Astrocyte (in vitro differentiated cells and primary cell): ENCODE results near the gene VWCE. TPM values are rescaled to one million over a fixed set of nuclear protein-coding genes. Genes with fewer than 3 reads are reported as not detected.
"Not testable (repeated sequence)": the region's sequence is repeated elsewhere in the genome, so short reads cannot be mapped to it uniquely, and the experiment has no call there.

Source experiments
- DNase-seq: peaks from one replicate; pipeline ENCODE4 v3.0.0-alpha.2; 2010; ENCODE audit warnings: low read depth
- FAIRE-seq: peaks from 2 replicates; lab custom pipeline; 2011; peaks lifted over from hg19 to GRCh38; lab: Jason Lieb, UNC
- H2AFZ ChIP-seq: 2 replicates; pipeline ENCODE4 v1.6.0; 2012; ENCODE audit warnings: low read depth, low read length, inconsistent platforms
- H3K27ac ChIP-seq: 2 replicates; pipeline ENCODE4 v1.5.1; 2011; ENCODE audit warnings: low read depth, low read length, inconsistent platforms
- H3K27me3 ChIP-seq: 2 replicates; pipeline ENCODE4 v1.6.0; 2011; ENCODE audit warnings: low read length, inconsistent platforms; ENCODE audit not compliant: insufficient read depth
- H3K36me3 ChIP-seq: 2 replicates; pipeline ENCODE4 v1.5.1; 2011; ENCODE audit warnings: low read length, inconsistent platforms; ENCODE audit not compliant: insufficient read depth
- H3K4me1 ChIP-seq: 2 replicates; pipeline ENCODE4 v1.5.1; 2011; ENCODE audit warnings: low read length, inconsistent platforms; ENCODE audit not compliant: insufficient read depth
- H3K4me2 ChIP-seq: 2 replicates; pipeline ENCODE4 v1.6.0; 2012; ENCODE audit warnings: low read length, inconsistent platforms
- H3K4me3 ChIP-seq: 2 replicates; pipeline ENCODE4 v1.5.1; 2011; ENCODE audit warnings: low read depth, mild to moderate bottlenecking, low read length, inconsistent platforms; ENCODE audit not compliant: insufficient read depth
- H3K79me2 ChIP-seq: 2 replicates; pipeline ENCODE4 v1.6.0; 2012; ENCODE audit warnings: mild to moderate bottlenecking, low read length, inconsistent platforms; ENCODE audit not compliant: insufficient read depth
- H3K9ac ChIP-seq: 2 replicates; pipeline ENCODE4 v1.6.0; 2012; ENCODE audit warnings: mild to moderate bottlenecking, low read length, inconsistent platforms
- H3K9me3 ChIP-seq: 2 replicates; pipeline ENCODE4 v1.5.1; 2012; ENCODE audit warnings: low read depth, mild to moderate bottlenecking, low read length, inconsistent platforms; ENCODE audit not compliant: insufficient read depth
- H4K20me1 ChIP-seq: 2 replicates; pipeline ENCODE4 v1.6.0; 2012; ENCODE audit warnings: low read length, inconsistent platforms; ENCODE audit not compliant: insufficient read depth
- H3K27ac Mint-ChIP-seq: one replicate; pipeline ENCODE4 v1.8.0; 2021; ENCODE audit warnings: mild to moderate bottlenecking, mixed read lengths; ENCODE audit not compliant: unreplicated experiment
- H3K27me3 Mint-ChIP-seq: one replicate; pipeline ENCODE4 v1.8.0; 2021; ENCODE audit warnings: low read depth, mixed read lengths; ENCODE audit not compliant: unreplicated experiment
- H3K36me3 Mint-ChIP-seq: one replicate; pipeline ENCODE4 v1.8.0; 2021; ENCODE audit warnings: low read depth, mixed read lengths; ENCODE audit not compliant: unreplicated experiment
- H3K4me1 Mint-ChIP-seq: one replicate; pipeline ENCODE4 v1.8.0; 2021; ENCODE audit warnings: low read depth, mixed read lengths; ENCODE audit not compliant: unreplicated experiment
- H3K4me3 Mint-ChIP-seq: one replicate; pipeline ENCODE4 v1.8.0; 2021; ENCODE audit warnings: mild to moderate bottlenecking, moderate library complexity, mixed read lengths; ENCODE audit not compliant: unreplicated experiment
- H3K9me3 Mint-ChIP-seq: one replicate; pipeline ENCODE4 v1.8.0; 2021; ENCODE audit warnings: mild to moderate bottlenecking, mixed read lengths; ENCODE audit not compliant: unreplicated experiment
- total RNA-seq: library from RNA; stranded (reverse); gene quantifications from 2 replicates; pipeline ENCODE4 v1.2.1, GENCODE V29; 2021

The VWCE gene
- total RNA-seq, 1 donor from 2014 or later = 17.7 TPM

- not testable (repeated sequence) for H3K79me2 ChIP-seq, H3K36me3 Mint-ChIP-seq, H3K4me3 Mint-ChIP-seq, H3K9me3 ChIP-seq, H2AFZ ChIP-seq, H3K9ac ChIP-seq, H3K27me3 ChIP-seq, H3K27ac ChIP-seq, H3K9me3 Mint-ChIP-seq, H3K27me3 Mint-ChIP-seq, H3K4me1 ChIP-seq, H3K4me1 Mint-ChIP-seq, H3K27ac Mint-ChIP-seq, FAIRE-seq, H3K36me3 ChIP-seq, H3K4me2 ChIP-seq, H4K20me1 ChIP-seq, H3K4me3 ChIP-seq, DNase-seq
Measured at GRCh38 chr11:61219016-61219415, 76.1 kb downstream of the VWCE start.

- H3K4me1 ChIP-seq, H3K36me3 Mint-ChIP-seq, H3K27ac Mint-ChIP-seq, H3K36me3 ChIP-seq, H2AFZ ChIP-seq, DNase-seq, H3K4me1 Mint-ChIP-seq, H3K9me3 Mint-ChIP-seq, H3K4me2 ChIP-seq, H3K27me3 ChIP-seq, H3K9ac ChIP-seq, H3K27me3 Mint-ChIP-seq, H3K27ac ChIP-seq, H3K9me3 ChIP-seq, H3K4me3 ChIP-seq, H4K20me1 ChIP-seq, FAIRE-seq, H3K79me2 ChIP-seq, H3K4me3 Mint-ChIP-seq: not testable (repeated sequence)
Measured at GRCh38 chr11:61218306-61218705, 76.8 kb downstream of the VWCE start.

DNA sequence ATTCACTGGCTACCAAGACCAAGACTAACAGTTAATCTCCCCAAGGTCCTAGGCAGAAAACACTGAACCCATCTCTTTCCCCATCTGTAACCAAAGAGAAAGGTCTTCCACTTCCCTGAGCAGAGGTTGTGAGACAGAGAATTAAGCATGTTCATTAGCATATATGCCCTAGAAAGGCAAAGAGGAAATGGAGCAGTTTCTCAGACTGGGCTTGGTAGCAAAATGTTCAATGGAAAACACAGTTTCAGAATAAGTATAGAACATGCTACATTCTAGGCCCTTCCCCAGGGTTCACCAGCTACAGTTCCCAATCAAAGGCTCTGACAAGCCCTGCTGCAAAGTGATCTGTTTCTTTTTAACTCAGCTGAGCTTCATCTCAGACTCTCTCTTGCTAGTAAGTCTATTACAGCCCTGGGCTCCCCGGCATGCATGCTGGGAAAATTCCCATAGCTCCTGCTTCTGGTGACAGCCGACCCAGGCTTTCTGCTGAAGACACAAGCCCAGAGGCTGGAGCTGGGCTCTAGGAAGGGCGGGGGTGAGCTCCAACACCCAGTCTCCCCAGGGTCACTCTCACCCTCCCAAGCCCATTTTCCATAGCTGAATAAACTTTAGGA lies 81.3 kb downstream of the VWCE start:
- H2AFZ ChIP-seq, H3K27me3 ChIP-seq, DNase-seq, H3K4me3 ChIP-seq, H3K79me2 ChIP-seq, H3K36me3 ChIP-seq, H3K27me3 Mint-ChIP-seq, H3K9ac ChIP-seq, H3K4me3 Mint-ChIP-seq, H3K4me1 Mint-ChIP-seq, FAIRE-seq, H4K20me1 ChIP-seq, H3K9me3 Mint-ChIP-seq, H3K4me1 ChIP-seq, H3K36me3 Mint-ChIP-seq, H3K9me3 ChIP-seq, H3K27ac ChIP-seq, H3K27ac Mint-ChIP-seq, H3K4me2 ChIP-seq: not testable (repeated sequence)

DNA sequence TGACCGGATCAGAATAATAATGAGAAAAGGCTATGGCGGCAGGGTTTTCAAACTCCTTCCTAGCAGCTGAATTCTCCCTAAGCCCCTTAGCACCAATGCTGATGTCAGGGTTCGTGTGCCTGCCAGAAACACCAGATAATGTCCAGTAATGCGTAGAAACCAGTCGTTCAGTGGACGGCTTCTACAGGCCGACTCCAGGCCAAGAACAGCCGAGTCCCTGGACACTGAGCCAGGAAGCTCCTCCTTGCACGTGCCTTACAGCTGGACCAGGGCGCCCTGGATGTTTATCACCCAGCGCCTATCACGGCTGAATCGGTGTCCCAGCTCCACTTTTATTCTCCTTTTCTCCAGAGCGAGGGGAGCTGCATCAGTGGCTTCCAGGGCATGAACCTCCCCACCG lies 82.9 kb downstream of the VWCE start:
- H2AFZ ChIP-seq, H3K4me3 ChIP-seq, H3K27me3 Mint-ChIP-seq, H3K9ac ChIP-seq, DNase-seq, H3K4me2 ChIP-seq, H3K9me3 ChIP-seq, H3K4me1 ChIP-seq, H3K4me1 Mint-ChIP-seq, H3K36me3 ChIP-seq, H3K9me3 Mint-ChIP-seq, H3K27ac Mint-ChIP-seq, H3K27me3 ChIP-seq, FAIRE-seq, H3K4me3 Mint-ChIP-seq, H3K36me3 Mint-ChIP-seq, H3K79me2 ChIP-seq, H3K27ac ChIP-seq, H4K20me1 ChIP-seq: not testable (repeated sequence)

- H3K36me3 Mint-ChIP-seq, H3K79me2 ChIP-seq, H3K27ac Mint-ChIP-seq, H4K20me1 ChIP-seq, H3K36me3 ChIP-seq, H3K27ac ChIP-seq, H3K4me1 Mint-ChIP-seq, H3K27me3 ChIP-seq, H3K4me3 Mint-ChIP-seq, H3K27me3 Mint-ChIP-seq, H2AFZ ChIP-seq, H3K9ac ChIP-seq, FAIRE-seq, H3K4me1 ChIP-seq, H3K9me3 Mint-ChIP-seq, H3K4me3 ChIP-seq, DNase-seq, H3K4me2 ChIP-seq, H3K9me3 ChIP-seq: not testable (repeated sequence)
Measured at GRCh38 chr11:61211327-61211952, 83.7 kb downstream of the VWCE start.

DNA sequence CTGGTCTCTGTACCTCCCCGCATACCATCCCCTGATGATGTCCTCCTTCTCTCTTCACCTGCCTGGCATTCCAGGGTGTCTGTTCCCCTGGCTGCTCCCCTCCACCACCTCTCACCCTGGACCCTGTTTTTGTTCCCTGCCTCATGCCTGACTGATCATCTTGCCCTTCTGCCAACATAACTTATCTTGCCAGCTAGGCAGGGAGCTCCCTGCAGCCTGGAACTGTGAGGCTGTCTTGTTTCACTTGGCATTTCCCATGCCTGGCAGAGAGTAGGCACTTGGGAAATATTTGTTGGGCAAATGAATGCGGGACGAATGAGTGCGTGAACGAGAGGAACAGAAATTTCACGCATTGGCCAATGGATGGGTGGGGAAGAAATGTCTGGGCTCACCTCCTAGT lies 84.5 kb downstream of the VWCE start:
- not testable (repeated sequence) for FAIRE-seq, DNase-seq, H3K27ac Mint-ChIP-seq

More for the DNA sequence above, 84.5 kb downstream of the VWCE start:
- H3K27me3 ChIP-seq, H3K27me3 Mint-ChIP-seq, H3K4me1 Mint-ChIP-seq, H3K4me1 ChIP-seq, H2AFZ ChIP-seq, H3K4me3 Mint-ChIP-seq, H4K20me1 ChIP-seq, H3K9ac ChIP-seq, H3K4me3 ChIP-seq, H3K36me3 Mint-ChIP-seq, H3K79me2 ChIP-seq, H3K4me2 ChIP-seq, H3K9me3 Mint-ChIP-seq, H3K27ac ChIP-seq, H3K9me3 ChIP-seq, H3K36me3 ChIP-seq: not testable (repeated sequence)
